Fibroblast of lung (primary cell): ENCODE measurements around the gene PPP4R2. TPM values are rescaled to one million over a fixed set of nuclear protein-coding genes. Genes with fewer than 3 reads are reported as not detected.

ENCODE experiments used
- DNase-seq, 2 donors: peaks; one replicate each; pipeline versions ENCODE4 v3.0.0 to v3.0.0-alpha.2; 2010; ENCODE audit warnings: low read depth in 2 of 2
- H2AFZ ChIP-seq: 2 replicates; pipeline ENCODE4 v1.5.1; 2012; ENCODE audit warnings: low read length, control low read depth, inconsistent platforms
- H3K27ac ChIP-seq: 2 replicates; pipeline ENCODE4 v1.5.1; 2011; ENCODE audit warnings: low read length, control low read depth; ENCODE audit not compliant: insufficient read depth
- H3K27me3 ChIP-seq: 2 replicates; pipeline ENCODE4 v1.5.1; 2011; ENCODE audit warnings: mild to moderate bottlenecking, low read length; ENCODE audit not compliant: control insufficient read depth, insufficient read depth
- H3K36me3 ChIP-seq: 2 replicates; pipeline ENCODE4 v1.5.1; 2011; ENCODE audit warnings: low read length; ENCODE audit not compliant: control insufficient read depth, insufficient read depth
- H3K4me1 ChIP-seq: 2 replicates; pipeline ENCODE4 v1.5.1; 2011; ENCODE audit warnings: low read length; ENCODE audit not compliant: control insufficient read depth, insufficient read depth; ENCODE audit errors: extremely low read depth
- H3K4me2 ChIP-seq: 2 replicates; pipeline ENCODE4 v1.5.1; 2011; ENCODE audit warnings: low read length, control low read depth; ENCODE audit not compliant: insufficient read depth; ENCODE audit errors: extremely low read depth
- H3K4me3 ChIP-seq, 4 experiments: fragments of 200-600 bp in 1 of 4; sonication (generic) in 1 of 4; replicated peaks in 1 of 4; 2 replicates each; pipeline ENCODE4 v1.5.1; 2011 to 2016; ENCODE audit warnings: low read length in 4 of 4, low read depth in 3 of 4, mild to moderate bottlenecking in 3 of 4, control low read depth in 2 of 4, inconsistent platforms in 1 of 4, mixed read lengths in 1 of 4; ENCODE audit not compliant: insufficient read depth in 1 of 4; ENCODE audit errors: control extremely low read depth in 1 of 4
- H3K79me2 ChIP-seq: 2 replicates; pipeline ENCODE4 v1.5.1; 2012; ENCODE audit warnings: mild to moderate bottlenecking, low read length, inconsistent platforms; ENCODE audit not compliant: control insufficient read depth, insufficient read depth
- H3K9ac ChIP-seq: 2 replicates; pipeline ENCODE4 v1.5.1; 2011; ENCODE audit warnings: mild to moderate bottlenecking, low read length, control low read depth; ENCODE audit not compliant: insufficient read depth
- H3K9me3 ChIP-seq: 2 replicates; pipeline ENCODE4 v1.5.1; 2012; ENCODE audit warnings: low read depth, low read length; ENCODE audit not compliant: control insufficient read depth, insufficient read depth
- H4K20me1 ChIP-seq: 2 replicates; pipeline ENCODE4 v1.5.1; 2011; ENCODE audit warnings: low read length; ENCODE audit not compliant: control insufficient read depth, insufficient read depth; ENCODE audit errors: extremely low read depth
- EZH2 ChIP-seq: IDR thresholded peaks from 2 replicates; pipeline ENCODE4 v1.5.1; 2012; ENCODE audit warnings: low read length, control low read depth, mild to moderate bottlenecking; ENCODE audit errors: missing control alignments
- polyA plus RNA-seq, 2 donors: library from polyadenylated mRNA; depleted of rRNA in 1 of 2; stranded (reverse) in 1 of 2; unstranded in 1 of 2; fragments of >200 nt; gene quantifications; 2 replicates each; pipeline ENCODE4 v1.2.1, GENCODE V29; 2011 to 2012; ENCODE audit warnings: missing spikeins in 1 of 2
- total RNA-seq: library from RNA; depleted of rRNA; stranded (reverse); fragments of >200 nt; gene quantifications from 2 replicates; pipeline ENCODE4 v1.2.1, GENCODE V29; 2014
- TF ChIP-seq, protein P1 (sequence below), 2 donors: IDR thresholded peaks in 1 of 2; conservative IDR thresholded peaks in 1 of 2; 1 replicate in 1 of 2; 2 replicates in 1 of 2; pipeline ENCODE4 v1.5.1; 2011 to 2012; ENCODE audit warnings: low read length in 2 of 2, control low read depth in 1 of 2, inconsistent platforms in 1 of 2, low read depth in 1 of 2, mild to moderate bottlenecking in 1 of 2

The PPP4R2 gene
- total and polyA plus RNA-seq, 2 donors (not counting 1 experiment from before 2014, with no cell fraction given), result 35.5 to 65.6 TPM

- peaks cover 87% of the 10 kb centered on the region for H3K79me2 ChIP-seq
- peak; percentile 23 to 56 for DNase-seq
- TF ChIP-seq, protein P1, sequence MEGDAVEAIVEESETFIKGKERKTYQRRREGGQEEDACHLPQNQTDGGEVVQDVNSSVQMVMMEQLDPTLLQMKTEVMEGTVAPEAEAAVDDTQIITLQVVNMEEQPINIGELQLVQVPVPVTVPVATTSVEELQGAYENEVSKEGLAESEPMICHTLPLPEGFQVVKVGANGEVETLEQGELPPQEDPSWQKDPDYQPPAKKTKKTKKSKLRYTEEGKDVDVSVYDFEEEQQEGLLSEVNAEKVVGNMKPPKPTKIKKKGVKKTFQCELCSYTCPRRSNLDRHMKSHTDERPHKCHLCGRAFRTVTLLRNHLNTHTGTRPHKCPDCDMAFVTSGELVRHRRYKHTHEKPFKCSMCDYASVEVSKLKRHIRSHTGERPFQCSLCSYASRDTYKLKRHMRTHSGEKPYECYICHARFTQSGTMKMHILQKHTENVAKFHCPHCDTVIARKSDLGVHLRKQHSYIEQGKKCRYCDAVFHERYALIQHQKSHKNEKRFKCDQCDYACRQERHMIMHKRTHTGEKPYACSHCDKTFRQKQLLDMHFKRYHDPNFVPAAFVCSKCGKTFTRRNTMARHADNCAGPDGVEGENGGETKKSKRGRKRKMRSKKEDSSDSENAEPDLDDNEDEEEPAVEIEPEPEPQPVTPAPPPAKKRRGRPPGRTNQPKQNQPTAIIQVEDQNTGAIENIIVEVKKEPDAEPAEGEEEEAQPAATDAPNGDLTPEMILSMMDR (conservative IDR thresholded peaks at IDR 0.05 in 1 of 2, IDR thresholded peaks at IDR 0.05 in 1 of 2; ENCODE audit: low read depth in 1 of 2, low read length in 2 of 2), result no peak
- no peak for TF ChIP-seq EZH2
- H3K27ac ChIP-seq, result no peak overlapping the region
- H3K9me3 ChIP-seq, result no peaks in the 10 kb centered on the region
- no peak overlapping the region for H3K4me3 ChIP-seq
- H3K4me2 ChIP-seq, result no peak overlapping the region
- peaks cover 5% of the 10 kb centered on the region for H4K20me1 ChIP-seq
- no peaks in the 10 kb centered on the region for H3K27me3 ChIP-seq
- no peak overlapping the region for H2AFZ ChIP-seq
- peaks cover 6% of the 10 kb centered on the region for H3K4me1 ChIP-seq
- no peak overlapping the region for H3K9ac ChIP-seq
- no peaks in the 10 kb centered on the region for H3K36me3 ChIP-seq
Observed at GRCh38 chr3:73045391-73045790, 48.8 kb downstream of the PPP4R2 start.

DNA sequence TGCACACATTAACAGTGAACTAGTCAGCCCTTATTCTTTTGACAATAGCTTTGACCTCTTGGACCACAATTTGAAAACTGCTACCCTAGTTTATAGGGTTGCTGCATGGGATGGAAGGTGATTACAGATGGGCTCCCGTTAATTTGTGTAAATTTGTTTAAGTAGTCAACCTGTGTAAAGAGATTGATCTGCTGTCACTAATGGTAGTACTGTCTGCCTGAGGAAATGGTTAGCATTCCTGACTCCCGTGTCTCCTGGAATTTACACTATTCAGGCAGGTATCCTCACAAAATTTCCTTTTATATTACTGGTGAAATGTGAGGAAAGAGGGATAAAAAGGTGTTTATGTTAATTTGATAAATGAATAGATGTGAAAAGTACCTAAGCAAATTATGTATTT lies 49.6 kb downstream of the PPP4R2 start:
- Histone ChIP-seq H2AFZ (no peak overlapping the region), H3K4me3 (no peak overlapping the region), H3K27me3 (no peaks in the 10 kb centered on the region), H3K4me1 (peaks cover 6% of the 10 kb centered on the region), H3K4me2 (no peak overlapping the region), H3K36me3 (no peaks in the 10 kb centered on the region), H3K9me3 (no peaks in the 10 kb centered on the region), H4K20me1 (peaks cover 5% of the 10 kb centered on the region), H3K27ac (no peak overlapping the region), H3K9ac (no peak overlapping the region), H3K79me2 (peaks cover 87% of the 10 kb centered on the region)
- no peak for DNase-seq
- TF ChIP-seq EZH2, result no peak
- TF ChIP-seq, protein P1 (conservative IDR thresholded peaks at IDR 0.05 in 1 of 2, IDR thresholded peaks at IDR 0.05 in 1 of 2; ENCODE audit: low read depth in 1 of 2, low read length in 2 of 2), result no peak

GRCh38 chr3:73049319-73049718 lies 52.7 kb downstream of the PPP4R2 start:
- H3K4me1 ChIP-seq, result peaks cover 3% of the 10 kb centered on the region
- no peak overlapping the region for H2AFZ ChIP-seq
- H3K27ac ChIP-seq, result no peak overlapping the region
- H4K20me1 ChIP-seq, result no peaks in the 10 kb centered on the region
- no peaks in the 10 kb centered on the region for H3K36me3 ChIP-seq
- H3K4me3 ChIP-seq, result no peak overlapping the region
- TF ChIP-seq, protein P1 (conservative IDR thresholded peaks at IDR 0.05 in 1 of 2, IDR thresholded peaks at IDR 0.05 in 1 of 2; ENCODE audit: low read depth in 1 of 2, low read length in 2 of 2), result no peak
- no peak for TF ChIP-seq EZH2
- H3K9ac ChIP-seq, result no peak overlapping the region
- no peak overlapping the region for H3K4me2 ChIP-seq
- peaks cover 74% of the 10 kb centered on the region for H3K79me2 ChIP-seq
- no peaks in the 10 kb centered on the region for H3K9me3 ChIP-seq
- no peaks in the 10 kb centered on the region for H3K27me3 ChIP-seq
- no peak for DNase-seq
